NCI-H69 (cell line): ENCODE measurements around the gene HIPK2.
"Not testable (repeated sequence)": the region's sequence is repeated elsewhere in the genome, so short reads cannot be mapped to it uniquely, and the experiment has no call there.

Experiments used
- DNase-seq: peaks from one replicate; lab custom pipeline; 2025; lab: John Stamatoyannopoulos, UW

HIPK2 gene

GRCh38 chr7:139620676-139621344 lies 157.0 kb downstream of the HIPK2 start:
- peak; percentile 62 for DNase-seq

- no peak for DNase-seq
Observed at GRCh38 chr7:139619367-139619657, 158.5 kb downstream of the HIPK2 start.

DNA sequence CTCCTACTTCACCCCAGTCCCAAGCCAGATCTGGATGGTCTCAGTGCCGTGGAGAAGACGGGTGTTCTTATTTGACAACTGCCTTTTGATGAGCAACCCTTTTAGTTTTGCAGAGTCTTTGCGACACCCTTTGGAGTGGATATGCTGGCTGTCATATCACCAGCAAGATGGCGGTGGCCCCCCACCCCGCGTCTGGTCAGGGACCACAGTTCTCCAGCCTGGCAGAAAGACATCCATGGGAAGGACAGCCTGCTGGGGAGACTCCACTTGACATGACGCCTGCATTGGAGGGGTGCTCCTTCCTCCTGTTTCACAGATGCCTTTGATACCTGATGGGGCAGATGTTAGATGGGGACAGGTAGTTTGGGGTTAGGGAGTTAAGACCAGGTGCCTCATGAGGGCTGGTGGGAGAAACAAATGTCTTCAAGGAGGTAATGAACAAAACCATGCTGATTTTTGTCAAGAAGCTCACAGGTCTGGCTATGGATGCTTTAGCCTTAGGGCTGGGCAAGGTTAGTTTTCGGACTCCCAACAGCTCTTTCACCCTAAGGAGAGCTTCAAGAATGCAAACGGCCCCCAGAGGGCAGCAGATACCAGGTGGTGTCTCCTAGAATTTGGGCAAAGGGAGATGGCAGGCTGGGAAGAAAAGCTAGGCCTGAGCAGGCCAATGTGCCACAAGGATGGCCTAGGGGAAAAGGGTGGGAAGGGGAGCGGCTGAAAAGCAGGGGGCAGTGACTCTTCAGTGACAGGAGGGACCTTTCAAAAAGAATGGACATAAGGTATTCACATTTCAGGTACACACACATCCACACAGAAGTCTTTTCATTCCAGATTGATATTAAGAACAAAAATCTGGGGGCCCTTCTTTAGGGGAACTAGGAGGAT lies 159.1 kb downstream of the HIPK2 start:
- DNase-seq = peak; percentile 42

DNA sequence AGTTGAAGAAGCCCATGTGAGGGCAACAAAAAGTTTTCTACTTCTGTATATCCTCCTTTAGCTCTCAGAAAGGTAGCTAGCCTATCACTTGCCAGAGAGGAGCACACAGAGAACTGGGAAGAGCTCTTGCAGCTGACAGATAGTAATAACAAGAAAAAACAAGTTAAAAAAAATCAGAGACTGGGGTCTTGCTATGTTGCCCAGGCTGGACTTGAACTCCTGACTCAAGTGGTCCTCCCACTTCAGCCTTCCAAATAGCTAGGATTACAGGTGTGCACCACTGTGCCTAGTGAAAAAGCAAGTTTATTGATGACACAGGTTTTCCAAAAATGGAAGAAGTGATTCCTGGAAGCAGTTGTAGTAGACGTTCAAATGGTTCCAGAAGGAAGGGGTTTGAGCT lies 160.7 kb downstream of the HIPK2 start:
- DNase-seq = no peak

GRCh38 chr7:139614886-139615285 lies 162.9 kb downstream of the HIPK2 start:
- no peak for DNase-seq

DNA sequence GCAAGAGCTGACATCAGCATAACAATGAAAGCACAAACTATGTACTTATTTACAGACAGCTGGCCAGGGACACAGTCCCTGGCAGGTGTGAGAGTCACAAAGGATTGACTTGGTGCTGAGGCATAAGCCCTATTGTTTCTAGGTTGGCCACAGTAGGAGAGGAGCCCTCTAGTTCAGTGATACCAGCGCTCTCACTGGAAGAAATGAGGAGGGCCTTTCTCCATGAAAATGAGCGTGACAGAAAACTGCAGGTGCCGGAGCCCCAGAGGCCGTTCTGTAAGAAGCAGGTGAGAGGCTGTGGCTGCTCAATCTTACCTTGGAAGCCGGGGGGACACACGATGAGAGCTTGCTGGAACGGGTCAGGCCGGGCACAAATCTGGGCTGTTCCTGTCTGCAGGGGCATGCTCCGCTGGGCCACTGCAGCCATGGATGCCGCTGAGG lies 163.8 kb downstream of the HIPK2 start:
- peak; percentile 56 for DNase-seq

- not testable (repeated sequence) for DNase-seq
Observed at GRCh38 chr7:139611556-139611955, 166.2 kb downstream of the HIPK2 start.

DNA sequence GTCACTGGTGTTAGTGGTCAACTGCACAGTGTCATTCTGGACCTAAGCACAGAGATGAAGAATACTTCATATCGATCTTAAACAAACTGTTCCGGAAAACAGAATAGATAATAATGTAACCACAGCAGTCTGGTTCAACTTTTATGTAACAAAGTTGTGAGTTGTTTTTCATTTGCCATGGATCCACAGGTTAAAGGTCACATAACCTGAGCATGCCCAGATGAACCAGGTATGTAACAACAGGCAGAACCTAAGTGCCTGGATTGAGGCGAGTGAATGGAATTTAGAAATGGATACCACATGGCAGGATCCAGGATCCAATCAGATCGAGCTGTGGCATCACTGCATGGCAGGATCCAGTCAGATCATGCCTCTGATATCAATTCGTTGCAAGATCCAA lies 167.2 kb downstream of the HIPK2 start:
- no peak for DNase-seq

- DNase-seq = no peak
Observed at GRCh38 chr7:139603896-139604295, 173.9 kb downstream of the HIPK2 start.

- no peak for DNase-seq
Observed at GRCh38 chr7:139603282-139603681, 174.5 kb downstream of the HIPK2 start.

GRCh38 chr7:139602143-139602722 lies 175.6 kb downstream of the HIPK2 start:
- peak; percentile 68 for DNase-seq

DNA sequence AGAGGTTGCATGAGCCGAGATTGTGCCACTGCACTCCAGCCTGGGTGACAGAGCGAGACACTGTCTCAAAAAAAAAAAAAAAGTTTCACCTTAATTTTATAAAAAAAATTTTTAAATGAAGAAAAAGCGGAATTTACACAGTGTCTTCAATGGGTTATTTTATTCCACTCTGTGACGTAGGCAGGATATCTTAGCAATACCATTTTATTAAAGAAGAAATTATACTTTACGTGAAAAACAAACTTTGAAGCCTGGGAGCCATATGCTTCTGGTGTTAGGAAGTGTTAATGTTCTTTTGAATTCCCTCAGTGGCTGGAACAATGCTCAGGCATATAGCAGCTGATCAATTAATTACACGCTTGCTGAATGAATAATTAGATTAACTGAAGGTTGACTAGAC lies 176.6 kb downstream of the HIPK2 start:
- DNase-seq = no peak

DNA sequence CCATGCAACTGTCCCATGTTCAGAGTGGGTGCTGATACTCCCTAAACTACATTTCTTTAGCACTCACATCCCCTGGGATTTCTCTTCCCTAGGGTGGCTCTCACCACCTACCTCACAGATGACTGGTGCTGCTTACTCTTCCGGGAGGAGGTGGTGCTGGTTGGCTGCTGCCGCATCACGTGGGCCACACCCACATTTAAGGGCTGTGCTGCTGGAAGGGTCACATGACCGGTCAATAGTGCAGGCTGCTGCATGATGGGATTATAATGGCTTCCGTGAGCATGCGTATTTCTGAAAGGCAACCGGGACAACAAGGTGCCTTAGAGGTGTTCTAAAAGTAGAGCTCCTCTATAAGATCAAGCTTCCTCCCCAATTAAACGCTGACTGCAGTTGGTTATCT lies 177.5 kb downstream of the HIPK2 start:
- no peak for DNase-seq

DNA sequence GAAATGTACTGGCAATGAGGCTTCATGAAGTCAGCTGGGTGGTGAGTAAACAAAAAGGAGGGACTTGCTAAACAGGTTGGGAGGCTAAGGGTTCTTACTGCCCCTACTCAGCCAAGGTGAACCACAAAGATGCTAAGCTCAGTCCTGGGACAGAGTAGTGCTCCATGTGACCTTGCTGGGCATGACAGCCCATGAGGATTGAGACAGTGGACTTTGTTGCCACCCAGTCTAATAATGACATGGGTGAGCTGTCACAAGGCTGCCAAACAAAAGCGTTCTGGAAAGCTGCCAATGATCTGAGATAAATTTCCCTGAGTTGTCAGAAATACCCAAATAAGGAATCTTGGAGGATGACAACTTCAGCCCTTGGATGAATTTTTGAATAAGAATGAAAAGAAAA lies 179.2 kb downstream of the HIPK2 start:
- peak; percentile 67 for DNase-seq

GRCh38 chr7:139597028-139597427 lies 180.8 kb downstream of the HIPK2 start:
- DNase-seq = no peak

- no peak for DNase-seq
Observed at GRCh38 chr7:139596626-139597025, 181.2 kb downstream of the HIPK2 start.

- DNase-seq = no peak
Observed at GRCh38 chr7:139595806-139596205, 182.0 kb downstream of the HIPK2 start.

GRCh38 chr7:139594911-139595476 lies 182.8 kb downstream of the HIPK2 start:
- no peak for DNase-seq

- no peak for DNase-seq
Observed at GRCh38 chr7:139594090-139594489, 183.7 kb downstream of the HIPK2 start.

GRCh38 chr7:139592801-139593461 lies 184.9 kb downstream of the HIPK2 start:
- DNase-seq = no peak

- no peak for DNase-seq
Observed at GRCh38 chr7:139591550-139592195, 186.1 kb downstream of the HIPK2 start.

DNA sequence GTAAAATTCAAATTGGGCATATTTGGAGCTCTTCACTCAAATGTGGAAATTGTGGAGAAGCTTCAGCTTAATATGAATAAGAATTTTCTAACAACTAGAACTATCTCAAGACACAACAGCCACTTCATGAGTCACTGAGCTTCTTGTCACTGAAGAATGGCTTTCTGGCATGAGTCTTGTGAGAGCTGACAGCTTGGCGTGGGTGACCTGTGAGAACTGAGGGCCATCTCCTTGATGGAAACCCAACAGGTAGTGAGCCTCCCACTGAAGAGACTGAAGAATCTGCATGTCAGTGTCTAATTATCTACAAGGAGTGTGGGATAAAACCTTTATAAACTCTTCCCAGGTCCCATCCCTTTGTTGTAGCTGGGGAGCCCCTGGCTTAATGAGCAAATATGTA lies 188.3 kb downstream of the HIPK2 start:
- DNase-seq = no peak
